ENCODE results near the gene FRMPD4. TPM values are rescaled to one million over a fixed set of nuclear protein-coding genes. Genes with fewer than 3 reads are reported as not detected.

The FRMPD4 gene
- polyA plus RNA-seq, 1 donor from 2014 or later = not detected

- Mint-ChIP-seq H3K27ac (no peak overlapping the region), H3K4me1 (peaks cover 0 to 5% (median 2%) of the 10 kb centered on the region in 3 donors), H3K36me3 (peaks cover 5% of the 10 kb centered on the region), H3K27me3 (peaks cover 5% of the 10 kb centered on the region), H3K9me3 (no peaks in the 10 kb centered on the region), H3K4me3 (peak overlapping the region in 1 of 4 donors; percentile 41)
Measured at GRCh38 chrX:12440246-12440645, 302.0 kb downstream of the FRMPD4 start.

GRCh38 chrX:12441381-12442128, 303.3 kb downstream of the FRMPD4 start:
- no peak overlapping the region for H3K27ac Mint-ChIP-seq
- peaks cover 0 to 5% (median 2%) of the 10 kb centered on the region in 3 donors for H3K4me1 Mint-ChIP-seq
- peaks cover 5% of the 10 kb centered on the region for H3K36me3 Mint-ChIP-seq
- no peaks in the 10 kb centered on the region for H3K9me3 Mint-ChIP-seq
- H3K27me3 Mint-ChIP-seq = peaks cover 5% of the 10 kb centered on the region
- no peak overlapping the region for H3K4me3 Mint-ChIP-seq

- Mint-ChIP-seq H3K36me3 (peaks cover 4% of the 10 kb centered on the region), H3K27ac (no peak overlapping the region), H3K27me3 (peaks cover 2% of the 10 kb centered on the region), H3K4me3 (no peak overlapping the region), H3K4me1 (peaks cover 0 to 5% (median 2%) of the 10 kb centered on the region in 3 donors), H3K9me3 (no peaks in the 10 kb centered on the region)
Measured at GRCh38 chrX:12443534-12444098, 305.3 kb downstream of the FRMPD4 start.

GRCh38 chrX:12446342-12447075, 308.2 kb downstream of the FRMPD4 start:
- H3K27ac Mint-ChIP-seq = no peak overlapping the region
- H3K4me3 Mint-ChIP-seq = peak overlapping the region in 1 of 4 donors; percentile 54
- no peaks in the 10 kb centered on the region for H3K27me3 Mint-ChIP-seq
- H3K9me3 Mint-ChIP-seq = no peaks in the 10 kb centered on the region
- H3K36me3 Mint-ChIP-seq = no peaks in the 10 kb centered on the region
- peaks cover 0 to 5% (median 2%) of the 10 kb centered on the region in 3 donors for H3K4me1 Mint-ChIP-seq

- no peak overlapping the region for H3K27ac Mint-ChIP-seq
- no peaks in the 10 kb centered on the region for H3K9me3 Mint-ChIP-seq
- no peaks in the 10 kb centered on the region for H3K36me3 Mint-ChIP-seq
- no peaks in the 10 kb centered on the region for H3K27me3 Mint-ChIP-seq
- H3K4me1 Mint-ChIP-seq = peaks cover 0 to 5% (median 2%) of the 10 kb centered on the region in 3 donors
- no peak overlapping the region for H3K4me3 Mint-ChIP-seq
Measured at GRCh38 chrX:12447448-12448064, 309.3 kb downstream of the FRMPD4 start.

- Mint-ChIP-seq H3K4me3 (no peak overlapping the region), H3K27me3 (no peaks in the 10 kb centered on the region), H3K36me3 (no peaks in the 10 kb centered on the region), H3K4me1 (no peaks in the 10 kb centered on the region), H3K27ac (no peak overlapping the region), H3K9me3 (no peaks in the 10 kb centered on the region)
Measured at GRCh38 chrX:12452268-12452667, 314.0 kb downstream of the FRMPD4 start.

GRCh38 chrX:12460929-12461328, 322.7 kb downstream of the FRMPD4 start:
- no peak overlapping the region for H3K27ac Mint-ChIP-seq
- no peaks in the 10 kb centered on the region for H3K27me3 Mint-ChIP-seq
- H3K36me3 Mint-ChIP-seq = no peaks in the 10 kb centered on the region
- peaks cover 0 to 4% (median 0%) of the 10 kb centered on the region in 3 donors for H3K4me1 Mint-ChIP-seq
- H3K4me3 Mint-ChIP-seq = no peak overlapping the region
- no peaks in the 10 kb centered on the region for H3K9me3 Mint-ChIP-seq

- Mint-ChIP-seq H3K36me3 (no peaks in the 10 kb centered on the region), H3K4me1 (peaks cover 0 to 4% (median 0%) of the 10 kb centered on the region in 3 donors), H3K27ac (no peak overlapping the region), H3K9me3 (no peaks in the 10 kb centered on the region), H3K27me3 (peaks cover under 1% of the 10 kb centered on the region), H3K4me3 (no peak overlapping the region)
Measured at GRCh38 chrX:12463052-12463451, 324.8 kb downstream of the FRMPD4 start.

- Mint-ChIP-seq H3K4me3 (no peak overlapping the region), H3K4me1 (peaks cover 0 to 4% (median 0%) of the 10 kb centered on the region in 3 donors), H3K27ac (peak overlapping the region in 1 of 3 donors; percentile 9), H3K36me3 (no peaks in the 10 kb centered on the region), H3K9me3 (no peaks in the 10 kb centered on the region), H3K27me3 (peaks cover 6% of the 10 kb centered on the region)
Measured at GRCh38 chrX:12463873-12464272, 325.6 kb downstream of the FRMPD4 start.

- H3K27me3 Mint-ChIP-seq = peaks cover 6% of the 10 kb centered on the region
- no peaks in the 10 kb centered on the region for H3K36me3 Mint-ChIP-seq
- H3K4me3 Mint-ChIP-seq = no peak overlapping the region
- H3K27ac Mint-ChIP-seq = no peak overlapping the region
- H3K4me1 Mint-ChIP-seq = no peaks in the 10 kb centered on the region
- no peaks in the 10 kb centered on the region for H3K9me3 Mint-ChIP-seq
Measured at GRCh38 chrX:12467321-12467720, 329.0 kb downstream of the FRMPD4 start.

GRCh38 chrX:12469296-12469695, 331.0 kb downstream of the FRMPD4 start:
- Mint-ChIP-seq H3K27me3 (peaks cover 6% of the 10 kb centered on the region), H3K36me3 (no peaks in the 10 kb centered on the region), H3K9me3 (no peaks in the 10 kb centered on the region), H3K4me3 (no peak overlapping the region), H3K4me1 (no peaks in the 10 kb centered on the region), H3K27ac (no peak overlapping the region)

GRCh38 chrX:12471061-12471460, 332.8 kb downstream of the FRMPD4 start:
- Mint-ChIP-seq H3K4me3 (no peak overlapping the region), H3K36me3 (no peaks in the 10 kb centered on the region), H3K27me3 (peaks cover 6% of the 10 kb centered on the region), H3K27ac (no peak overlapping the region), H3K4me1 (no peaks in the 10 kb centered on the region), H3K9me3 (no peaks in the 10 kb centered on the region)

- Mint-ChIP-seq H3K27ac (no peak overlapping the region), H3K4me1 (no peaks in the 10 kb centered on the region), H3K9me3 (peaks cover 0 to 8% (median 0%) of the 10 kb centered on the region in 3 donors)
Measured at GRCh38 chrX:12480956-12481355, 342.7 kb downstream of the FRMPD4 start.

GRCh38 chrX:12488220-12488619, 349.9 kb downstream of the FRMPD4 start:
- no peaks in the 10 kb centered on the region for H3K36me3 Mint-ChIP-seq

More at GRCh38 chrX:12480956-12481355, 342.7 kb downstream of the FRMPD4 start:
- Mint-ChIP-seq H3K36me3 (no peaks in the 10 kb centered on the region), H3K27me3 (peaks cover 1% of the 10 kb centered on the region), H3K4me3 (no peak overlapping the region)

GRCh38 chrX:12488771-12489170, 350.5 kb downstream of the FRMPD4 start:
- Mint-ChIP-seq H3K4me1 (no peaks in the 10 kb centered on the region), H3K27me3 (no peaks in the 10 kb centered on the region), H3K27ac (no peak overlapping the region), H3K36me3 (no peaks in the 10 kb centered on the region), H3K9me3 (peaks cover 0 to 3% (median 0%) of the 10 kb centered on the region in 3 donors), H3K4me3 (no peak overlapping the region)

More at GRCh38 chrX:12488220-12488619, 349.9 kb downstream of the FRMPD4 start:
- Mint-ChIP-seq H3K27me3 (no peaks in the 10 kb centered on the region), H3K9me3 (peaks cover 0 to 3% (median 0%) of the 10 kb centered on the region in 3 donors), H3K27ac (no peak overlapping the region), H3K4me1 (no peaks in the 10 kb centered on the region), H3K4me3 (no peak overlapping the region)
